ENCODE results near the gene AKR7A3. TPM values are rescaled to one million over a fixed set of nuclear protein-coding genes. Genes with fewer than 3 reads are reported as not detected.
A peak's percentile ranks its signal among the peaks of the same experiment; 100 is the strongest.

Gene AKR7A3
- total and polyA plus RNA-seq, 10 of the 15 experiments (the other 5 are each of a cell fraction or from before 2014, with no cell fraction given), result 0.10 to 1.1 (median 0.25) TPM; not detected in 2

- TF ChIP-seq POLR2A (IDR thresholded peaks at IDR 0.05; ENCODE audit: low read depth, low read length), result peak; percentile 87
- 0 out of 2 replicates have a peak, but pooled peaks have one; percentile 42 for TF ChIP-seq SMARCA5 (IDR thresholded peaks at IDR 0.05)
- peak; percentile 23 to 99 for TF ChIP-seq EGR1 (IDR thresholded peaks at IDR 0.05; ENCODE audit: borderline replicate concordance in 1 of 2, low read depth in 2 of 2, low read length in 2 of 2)
- TF ChIP-seq LARP7 (IDR thresholded peaks at IDR 0.05), result peak; percentile 91
- no peak; the same call in 1 of the 2 replicates for TF ChIP-seq TARDBP (IDR thresholded peaks at IDR 0.05; ENCODE audit: borderline replicate concordance)
- TF ChIP-seq BHLHE40 (IDR thresholded peaks at IDR 0.05; ENCODE audit: borderline replicate concordance in 1 of 2, low read depth in 2 of 2, low read length in 1 of 2), result peak in 1 of 2 experiments; percentile 82; a peak in 3 of 4 replicates
- TF ChIP-seq RUNX3 (IDR thresholded peaks at IDR 0.05; ENCODE audit: low read length), result peak; percentile 79
- TF ChIP-seq PRDM15 (CRISPR knock-in tag; IDR thresholded peaks at IDR 0.05), result no peak
- no peak for TF ChIP-seq ZNF384 (IDR thresholded peaks at IDR 0.05; ENCODE audit: borderline replicate concordance, low read depth, low read length)
- peak; percentile 76; the same call in 1 of the 2 replicates for TF ChIP-seq ZNF207 (IDR thresholded peaks at IDR 0.05; ENCODE audit: borderline replicate concordance)
- TF ChIP-seq KDM1A (IDR thresholded peaks at IDR 0.05; ENCODE audit: borderline replicate concordance), result no peak
- TF ChIP-seq JUND (IDR thresholded peaks at IDR 0.05; ENCODE audit: low read depth, low read length), result no peak
- TF ChIP-seq TCF3 (IDR thresholded peaks at IDR 0.05; ENCODE audit: borderline replicate concordance, insufficient read depth, low read depth, low read length), result 0 out of 2 replicates have a peak, but pooled peaks have one; percentile 8
- TF ChIP-seq IKZF1 (conservative IDR thresholded peaks at IDR 0.05), result peak; percentile 79
- peak; percentile 72; the same call in 1 of the 2 replicates for TF ChIP-seq TAF1 (IDR thresholded peaks at IDR 0.05; ENCODE audit: borderline replicate concordance, low read depth, low read length)
- no peak for TF ChIP-seq PML (IDR thresholded peaks at IDR 0.05; ENCODE audit: low read length)
- TF ChIP-seq RCOR1 (conservative IDR thresholded peaks at IDR 0.05; ENCODE audit: low read depth, low read length), result no peak
- TF ChIP-seq SP1 (IDR thresholded peaks at IDR 0.05; ENCODE audit: low read depth, low read length), result peak; percentile 52
Observed at GRCh38 chr1:19311931-19312781, 23.6 kb upstream of the AKR7A3 start, which contains the start of the genes AKR7A2 and SLC66A1 (continued).

All from GM12878 (cell line).